PFSK-1 (cell line): ENCODE data around the gene PAPPA2.

Experiments
- POLR2AphosphoS5 ChIP-seq: IDR thresholded peaks from 2 replicates; pipeline ENCODE4 v1.6.1; 2012; ENCODE audit warnings: low read depth, mild to moderate bottlenecking, control low read depth, low read length, moderate library complexity
- TAF1 ChIP-seq: IDR thresholded peaks from 2 replicates; pipeline ENCODE4 v1.6.1; 2012; ENCODE audit warnings: low read length, control low read depth, borderline replicate concordance; ENCODE audit not compliant: insufficient read depth

GRCh38 chr1:176512966-176513365 lies 50.0 kb downstream of the PAPPA2 start:
- no peak for TF ChIP-seq POLR2AphosphoS5
- no peak for TF ChIP-seq TAF1
